GM21576 (cell line): ENCODE data around the gene RPL10.
"Not testable (repeated sequence)": the region's sequence is repeated elsewhere in the genome, so short reads cannot be mapped to it uniquely, and the experiment has no call there.

ENCODE experiments used
- ATAC-seq: cut with Tn5 transposase; IDR thresholded peaks from one replicate; pipeline ENCODE4 v1.9.1; 2021; ENCODE audit warnings: mild to moderate bottlenecking, moderate library complexity; ENCODE audit not compliant: unreplicated experiment

RPL10 gene

DNA sequence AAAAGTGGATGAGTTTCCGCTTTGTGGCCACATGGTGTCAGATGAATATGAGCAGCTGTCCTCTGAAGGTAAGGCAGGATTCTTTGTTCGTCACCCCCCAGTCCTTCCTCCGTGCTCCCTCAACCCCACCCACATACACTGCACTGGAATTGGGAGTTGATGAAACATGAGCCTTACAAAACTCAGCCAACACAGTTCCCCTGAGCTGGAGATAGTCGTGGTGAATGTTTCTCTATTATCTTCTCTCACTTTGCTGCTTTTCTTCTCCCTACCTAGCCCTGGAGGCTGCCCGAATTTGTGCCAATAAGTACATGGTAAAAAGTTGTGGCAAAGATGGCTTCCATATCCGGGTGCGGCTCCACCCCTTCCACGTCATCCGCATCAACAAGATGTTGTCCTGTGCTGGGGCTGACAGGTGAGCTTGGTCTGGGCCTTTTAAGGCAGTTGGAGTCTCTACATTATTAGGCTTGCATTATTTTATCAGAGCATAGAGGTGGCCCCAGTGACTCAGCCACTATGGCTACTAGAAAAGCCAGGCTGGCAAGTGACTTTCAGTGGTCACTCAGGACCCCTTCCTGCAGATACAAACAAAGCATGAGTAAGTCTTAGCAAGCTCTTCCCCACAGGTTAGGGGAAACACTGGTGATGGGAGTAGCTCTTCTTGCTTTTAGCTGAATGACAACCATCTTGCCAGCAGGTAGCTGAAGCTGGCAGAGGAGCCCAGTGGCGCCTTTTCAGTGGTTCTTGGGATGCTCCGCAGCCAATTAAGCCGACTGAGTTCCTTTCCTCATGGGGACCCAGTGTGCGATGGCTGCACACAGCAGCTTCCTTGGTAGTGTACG lies 1.6 kb downstream of the RPL10 start:
- no peak for ATAC-seq

GRCh38 chrX:154400369-154400817 lies 2.2 kb downstream of the RPL10 start:
- not testable (repeated sequence) for ATAC-seq

DNA sequence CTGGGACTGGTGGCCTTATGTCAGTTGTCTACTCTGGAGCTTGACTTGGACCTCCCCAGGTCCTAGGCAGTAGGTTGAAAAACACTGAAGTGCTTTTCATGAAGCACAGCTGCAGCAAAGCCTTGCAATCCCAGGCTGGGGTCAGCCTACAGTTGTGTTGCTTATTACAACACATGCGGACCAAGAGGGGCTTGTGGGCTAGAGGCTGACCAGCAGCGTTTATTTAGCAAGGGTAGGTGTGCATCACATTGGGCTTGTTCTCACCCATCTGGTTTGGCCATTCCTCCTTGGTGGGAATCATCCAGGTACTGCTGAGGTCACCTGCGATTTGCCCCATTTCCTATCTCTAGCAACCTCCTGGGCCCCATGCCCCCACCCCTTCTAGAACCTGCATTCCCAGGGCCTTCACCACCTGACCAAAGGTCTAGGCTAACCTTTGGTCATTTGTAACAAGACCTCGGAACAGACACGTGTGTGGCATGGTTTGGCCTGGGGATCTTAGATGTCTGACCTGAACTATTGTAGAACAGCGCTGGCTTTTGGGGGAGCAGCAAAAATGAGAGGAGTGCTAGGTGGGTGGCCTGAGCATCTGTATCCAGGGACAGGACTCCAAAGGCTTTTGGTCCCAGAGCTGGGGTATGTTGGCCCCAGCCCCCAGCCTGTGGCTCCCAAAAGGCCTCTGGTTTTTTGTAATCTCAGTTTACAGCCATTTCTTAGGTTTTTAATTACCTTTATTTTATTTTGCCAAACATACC lies 3.0 kb downstream of the RPL10 start:
- ATAC-seq = no peak

DNA sequence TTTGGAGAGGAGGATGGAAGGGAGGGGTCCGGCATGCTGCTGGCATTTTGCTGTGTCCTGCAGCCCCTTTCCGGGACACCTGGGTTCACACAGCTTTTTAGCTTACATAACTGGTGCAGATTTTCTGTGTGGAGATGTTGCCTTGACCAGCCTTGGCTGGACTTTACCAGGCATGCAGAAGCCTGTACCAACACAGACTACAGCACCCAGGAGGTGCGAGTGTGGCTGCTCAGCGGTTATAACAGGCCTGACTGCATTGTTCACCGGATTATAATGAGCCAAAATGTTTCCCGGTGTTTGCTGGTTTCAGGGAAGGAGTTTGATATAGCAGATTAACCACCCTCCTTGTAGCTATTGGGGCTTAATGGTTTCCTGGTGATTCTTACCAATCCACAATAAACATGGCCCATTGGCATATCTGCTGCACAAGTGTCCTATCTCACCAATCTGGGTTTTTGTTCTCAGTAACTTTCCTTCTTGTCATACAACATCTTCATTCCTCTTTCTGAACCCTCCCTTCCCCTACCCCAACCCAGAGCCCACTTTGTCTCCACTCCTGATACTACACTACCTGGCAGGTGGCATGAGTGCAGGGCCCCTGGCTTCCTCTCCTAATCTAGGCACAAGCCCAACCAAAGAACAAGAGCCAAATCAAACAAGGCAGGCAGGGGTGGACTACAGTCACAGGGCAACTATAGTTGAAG lies 3.9 kb downstream of the RPL10 start:
- ATAC-seq = no peak

DNA sequence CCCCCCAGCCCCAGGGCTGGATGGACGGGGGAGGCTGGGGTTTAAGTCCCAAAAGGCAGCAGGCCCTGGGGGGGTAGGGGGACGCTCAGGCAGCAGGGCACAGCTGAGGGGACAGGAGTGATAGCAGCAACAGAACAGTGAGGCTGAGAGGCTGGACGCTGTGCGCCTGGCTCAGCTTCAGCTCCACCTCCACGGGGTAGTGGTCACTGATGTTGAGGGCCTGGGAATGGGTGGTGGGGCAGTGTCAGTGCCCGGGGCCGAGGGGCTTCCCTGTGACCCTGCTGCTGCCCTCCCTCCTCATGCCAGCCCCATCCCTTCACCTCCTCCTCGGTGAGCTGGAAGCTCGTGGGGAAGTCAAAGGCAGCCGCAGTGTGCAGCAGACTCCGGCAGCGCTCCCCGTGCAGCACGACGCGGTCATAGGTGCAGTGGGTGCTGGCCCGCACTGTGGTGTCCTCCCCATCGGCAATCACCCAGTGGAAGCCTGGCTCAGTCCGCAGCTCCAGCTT lies 4.5 kb downstream of the RPL10 start:
- ATAC-seq = no peak

DNA sequence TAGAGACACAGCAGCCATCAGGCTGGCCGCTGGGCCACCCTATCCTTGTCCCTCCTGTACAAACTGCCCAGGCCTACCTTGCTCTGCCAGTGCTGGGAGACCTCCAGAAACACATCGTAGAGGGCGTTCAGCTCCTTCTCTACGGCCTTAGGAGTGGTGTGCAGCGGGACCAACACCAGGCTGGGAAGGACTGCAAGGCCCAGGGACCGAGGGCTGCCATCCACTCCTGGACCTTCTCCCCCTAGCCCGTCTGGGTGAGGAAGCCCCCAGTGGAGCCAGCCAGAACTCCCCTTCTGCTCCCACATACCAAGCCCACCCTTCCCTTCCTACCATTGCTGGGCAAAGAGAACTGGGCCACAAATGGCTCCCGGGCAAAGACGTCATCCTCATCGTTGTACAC lies 5.0 kb downstream of the RPL10 start:
- no peak for ATAC-seq

DNA sequence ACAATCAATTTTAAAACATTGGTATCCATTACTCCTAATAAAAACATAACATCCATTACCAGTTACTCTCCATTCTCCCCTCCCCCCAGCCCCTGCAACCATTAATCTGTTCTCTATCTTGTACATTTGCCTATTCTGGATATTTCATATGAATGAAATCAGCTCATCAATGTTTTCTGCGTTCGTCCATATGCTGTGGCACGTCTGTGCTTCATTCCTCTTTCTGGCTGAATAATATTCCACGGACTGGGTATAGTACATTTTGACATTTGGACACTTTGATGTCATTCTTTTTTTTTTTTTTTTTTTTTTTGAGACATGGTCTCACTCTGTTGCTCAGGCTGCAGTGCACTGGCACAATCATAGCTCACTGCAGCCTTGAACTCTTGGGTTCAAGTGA lies 5.7 kb downstream of the RPL10 start:
- no peak for ATAC-seq

GRCh38 chrX:154404625-154405192 lies 6.5 kb downstream of the RPL10 start:
- no peak for ATAC-seq

DNA sequence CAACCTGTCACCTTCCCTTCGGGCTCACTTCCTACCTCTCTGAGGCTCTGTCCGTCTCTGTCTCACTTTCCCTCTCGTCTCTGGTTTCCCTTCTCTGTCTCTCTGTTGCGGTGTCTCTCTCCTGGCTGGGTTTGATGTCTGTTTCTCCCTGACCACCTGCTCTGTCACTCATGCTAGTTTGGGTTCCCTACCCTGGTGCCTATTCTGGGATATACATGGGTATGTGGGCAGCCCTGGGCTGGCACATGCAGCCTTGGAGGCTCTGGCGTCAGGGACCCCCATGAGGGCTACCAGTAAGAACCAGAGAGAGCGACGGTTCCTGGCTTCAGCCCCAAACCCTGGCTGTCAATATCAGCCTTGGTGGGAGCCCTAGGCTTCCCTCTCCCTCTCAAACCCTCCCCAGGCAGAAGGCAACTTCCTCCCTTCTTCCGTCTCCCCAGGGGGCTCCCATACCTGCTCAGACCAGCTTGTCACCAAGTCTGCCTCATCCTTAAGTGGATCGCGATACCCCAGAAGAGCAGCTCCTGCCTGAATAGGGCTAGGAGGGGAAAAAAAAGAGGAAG lies 10.6 kb downstream of the RPL10 start:
- no peak for ATAC-seq

DNA sequence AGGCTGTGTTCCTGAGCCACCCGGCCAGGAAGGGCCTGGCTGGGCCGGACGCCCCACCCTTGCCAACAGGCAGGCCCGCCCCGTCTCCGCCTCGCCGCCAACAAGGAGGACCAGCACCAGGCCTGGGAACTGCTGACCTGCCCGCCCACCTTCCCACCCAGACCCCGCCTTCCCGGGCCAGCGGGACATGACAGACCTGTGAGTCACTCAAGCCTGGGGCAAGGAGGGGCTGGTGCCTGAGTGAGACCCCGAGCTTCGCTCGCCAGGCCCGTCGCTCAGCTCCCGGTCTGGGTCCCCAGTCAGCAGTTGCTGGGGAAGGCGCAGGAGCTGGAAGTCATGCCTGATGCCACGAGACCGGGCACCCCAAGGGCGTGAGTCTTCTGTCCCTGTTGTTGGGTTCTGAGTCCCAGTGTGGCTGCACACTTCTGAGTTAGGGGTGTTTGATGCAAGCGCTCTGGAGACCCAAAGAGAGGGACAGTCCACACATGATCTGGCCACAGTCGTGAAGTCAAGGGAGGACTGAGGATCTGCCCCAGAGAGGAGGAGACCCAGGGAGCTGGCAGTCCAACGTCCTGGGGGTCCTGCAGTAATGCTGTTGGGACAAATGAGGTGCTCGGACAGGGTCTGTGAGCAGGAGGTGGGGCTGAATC lies 11.2 kb downstream of the RPL10 start, which contains the start of gene DNASE1L1:
Gene DNASE1L1 (minus strand): TSS at position 33 of the 650 bp plus-strand sequence. CDS start 3,686 bp downstream, outside the sequence.
- ATAC-seq = peak; percentile 42

DNA sequence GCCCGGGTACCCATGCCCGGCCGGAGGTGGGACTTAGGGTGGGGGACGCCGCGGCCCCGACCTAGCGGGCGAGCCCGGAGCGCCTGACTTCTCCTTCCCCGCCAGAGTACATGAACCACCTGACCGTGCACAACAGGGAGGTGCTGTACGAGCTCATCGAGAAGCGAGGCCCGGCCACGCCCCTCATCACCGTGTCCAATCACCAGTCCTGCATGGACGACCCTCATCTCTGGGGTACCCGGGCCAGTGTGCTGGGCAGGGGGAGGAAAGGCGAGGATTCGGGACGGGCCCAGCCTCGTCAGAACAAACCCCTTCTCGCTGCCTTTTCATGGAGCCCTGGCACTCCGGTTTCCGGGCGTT lies 13.8 kb downstream of the RPL10 start:
- peak; percentile 46 for ATAC-seq

GRCh38 chrX:154412468-154412867 lies 14.3 kb downstream of the RPL10 start:
- no peak for ATAC-seq

DNA sequence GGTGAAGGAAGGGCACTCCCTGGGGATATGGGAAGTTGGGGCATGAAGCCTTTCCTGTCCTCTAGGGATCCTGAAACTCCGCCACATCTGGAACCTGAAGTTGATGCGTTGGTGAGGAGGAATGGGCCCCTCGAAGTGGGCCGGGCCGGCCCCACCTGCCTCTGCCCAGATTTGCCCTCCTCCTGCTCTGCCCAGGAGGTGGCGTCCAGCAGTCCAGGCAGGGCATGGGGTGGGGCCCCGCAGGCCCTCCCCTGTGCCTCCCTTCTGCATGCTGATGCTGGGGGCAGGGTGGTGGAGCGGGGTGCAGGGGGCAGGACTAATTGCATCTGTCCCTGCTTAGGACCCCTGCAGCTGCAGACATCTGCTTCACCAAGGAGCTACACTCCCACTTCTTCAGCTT lies 15.0 kb downstream of the RPL10 start:
- no peak for ATAC-seq

DNA sequence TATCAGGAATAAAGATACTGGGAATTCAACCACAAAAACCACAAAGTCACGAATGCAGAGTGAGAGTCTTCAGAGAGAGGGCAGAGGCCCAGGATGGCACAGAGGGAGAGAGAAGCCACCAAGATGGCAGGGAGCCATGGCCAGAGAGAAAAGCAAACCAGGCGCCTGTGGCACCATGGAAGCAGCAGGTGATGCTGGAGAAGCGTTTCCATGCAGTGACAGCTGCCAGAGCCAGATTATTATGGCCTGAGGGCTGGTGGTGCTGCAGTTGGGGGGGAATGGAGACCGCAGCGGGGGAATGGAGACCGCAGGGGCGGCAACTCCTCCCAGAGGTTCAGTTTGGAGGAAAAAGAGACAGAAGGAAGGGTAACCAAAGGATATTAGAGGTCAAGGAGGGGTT lies 19.0 kb downstream of the RPL10 start:
- no peak for ATAC-seq

GRCh38 chrX:154419189-154419588 lies 21.0 kb downstream of the RPL10 start:
- no peak for ATAC-seq

- no peak for ATAC-seq
Observed at GRCh38 chrX:154419688-154420401, 21.7 kb downstream of the RPL10 start.

GRCh38 chrX:154420402-154420756 lies 22.2 kb downstream of the RPL10 start:
- no peak for ATAC-seq

- no peak for ATAC-seq
Observed at GRCh38 chrX:154426916-154427770, 29.0 kb downstream of the RPL10 start.
